GM15510 (cell line): ENCODE results near the gene LGALS9B.
"Not testable (repeated sequence)": the region's sequence is repeated elsewhere in the genome, so short reads cannot be mapped to it uniquely, and the experiment has no call there.

Experiments
- POLR2A ChIP-seq: IDR thresholded peaks from 3 replicates; pipeline ENCODE4 v1.6.1; 2011; ENCODE audit warnings: borderline replicate concordance; ENCODE audit not compliant: insufficient read length; ENCODE audit errors: extremely low read depth

Gene LGALS9B

GRCh38 chr17:20467447-20467846, at the start of gene LGALS9B:
Gene LGALS9B, minus strand, starts transcription at chr17:20467539. Its CDS starts 69 bp downstream, at chr17:20467470.
- TF ChIP-seq POLR2A, result not testable (repeated sequence)
